ENCODE results near the gene GNL1. TPM values are rescaled to one million over a fixed set of nuclear protein-coding genes. Genes with fewer than 3 reads are reported as not detected.

GNL1 gene
- total and polyA plus RNA-seq, 9 of the 15 experiments (the other 6 are each of a cell fraction or from before 2014, with no cell fraction given) = 0.73 to 112 (median 58.0) TPM

- no peak for TF ChIP-seq ZBTB40 (IDR thresholded peaks at IDR 0.05)
- peak; percentile 39; the same call in 1 of the 2 replicates for TF ChIP-seq ZBTB40 (CRISPR knock-in tag; IDR thresholded peaks at IDR 0.05)
- TF ChIP-seq GMEB1 (CRISPR knock-in tag; IDR thresholded peaks at IDR 0.05) = no peak
- peak in 1 of 2 experiments; percentile 73; a peak in 2 of 4 replicates for TF ChIP-seq RCOR1 (IDR thresholded peaks at IDR 0.05; ENCODE audit: borderline replicate concordance in 1 of 2, low read depth in 2 of 2, low read length in 2 of 2)
- TF ChIP-seq PCBP2 (IDR thresholded peaks at IDR 0.05; ENCODE audit: low read depth, low read length, poor library complexity, severe bottlenecking) = no peak
- TF ChIP-seq NFIX (CRISPR knock-in tag; IDR thresholded peaks at IDR 0.05; ENCODE audit: low read depth) = no peak
- TF ChIP-seq ZBTB49 (CRISPR knock-in tag; IDR thresholded peaks at IDR 0.05; ENCODE audit: borderline replicate concordance) = peak; percentile 45; the same call in 1 of the 2 replicates
- TF ChIP-seq ATF4 (CRISPR knock-in tag; IDR thresholded peaks at IDR 0.05) = no peak
- no peak for TF ChIP-seq SMARCB1 (IDR thresholded peaks at IDR 0.05; ENCODE audit: insufficient read length, low read depth)
- TF ChIP-seq HNRNPL (IDR thresholded peaks at IDR 0.05; ENCODE audit: low read depth, low read length) = no peak
- no peak for TF ChIP-seq PRMT5 (CRISPR knock-in tag; IDR thresholded peaks at IDR 0.05)
- TF ChIP-seq MTF1 (CRISPR knock-in tag; IDR thresholded peaks at IDR 0.05; ENCODE audit: borderline replicate concordance) = no peak
These were observed at the start of gene GNL1 (continued) for GRCh38 chr6:30556066-30556905.

All from K562 (cell line).